ENCODE data around the gene SETDB1.
"Not testable (repeated sequence)": the region's sequence is repeated elsewhere in the genome, so short reads cannot be mapped to it uniquely, and the experiment has no call there.

Gene SETDB1

GRCh38 chr1:150926097-150926741 lies at the start of gene SETDB1:
Gene SETDB1 (plus strand): TSS chr1:150926363. CDS start chr1:150927715, 1,352 bp downstream.
- peak; percentile 86 for DNase-seq

- DNase-seq = not testable (repeated sequence)
Observed at GRCh38 chr1:150878931-150879330, 47.2 kb upstream of the SETDB1 start.

DNA sequence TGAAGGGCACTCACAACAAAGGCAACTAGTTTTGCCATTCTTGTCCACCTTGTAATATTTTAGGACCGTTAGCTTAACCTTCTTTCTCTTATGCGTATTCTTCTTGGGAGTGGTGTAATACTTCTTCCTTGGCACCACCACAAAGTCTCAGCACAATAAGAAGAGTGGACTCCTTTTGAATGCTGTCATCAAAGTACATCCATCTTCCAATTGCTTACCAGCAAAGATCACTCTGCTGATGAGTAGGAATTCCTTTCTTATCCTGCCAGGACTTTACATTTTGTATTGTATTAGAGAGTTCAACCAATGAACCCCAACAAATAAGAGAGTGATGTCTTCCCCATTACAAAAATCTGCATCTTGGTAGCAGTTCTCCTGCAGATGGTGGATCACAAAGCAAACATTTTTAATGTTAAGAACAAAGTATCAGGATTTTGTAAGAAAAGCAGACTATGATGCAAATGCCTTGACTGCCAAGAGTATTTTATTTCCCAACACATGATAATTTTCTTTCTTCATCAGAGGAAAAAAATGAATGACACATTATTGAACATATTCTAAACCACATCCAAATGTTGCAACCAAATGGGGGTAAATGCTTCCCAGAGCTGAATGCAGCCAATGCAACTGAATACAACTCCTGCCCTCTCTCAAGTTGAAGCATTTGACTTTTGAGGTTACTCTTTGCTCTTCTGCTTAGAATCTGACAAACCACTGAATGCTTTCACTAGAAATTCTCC lies 44.7 kb upstream of the SETDB1 start:
- DNase-seq = no peak

- DNase-seq = not testable (repeated sequence)
Observed at GRCh38 chr1:150883121-150883520, 43.0 kb upstream of the SETDB1 start.

- no peak for DNase-seq
Observed at GRCh38 chr1:150887018-150887417, 39.1 kb upstream of the SETDB1 start, which contains the start of gene CTXND2. Gene CTXND2 (plus strand): TSS chr1:150887136. CDS start chr1:150912315, 25,179 bp downstream.

GRCh38 chr1:150888727-150889126 lies 37.4 kb upstream of the SETDB1 start:
- DNase-seq = no peak

GRCh38 chr1:150890033-150890416 lies 36.1 kb upstream of the SETDB1 start:
- DNase-seq = no peak

DNA sequence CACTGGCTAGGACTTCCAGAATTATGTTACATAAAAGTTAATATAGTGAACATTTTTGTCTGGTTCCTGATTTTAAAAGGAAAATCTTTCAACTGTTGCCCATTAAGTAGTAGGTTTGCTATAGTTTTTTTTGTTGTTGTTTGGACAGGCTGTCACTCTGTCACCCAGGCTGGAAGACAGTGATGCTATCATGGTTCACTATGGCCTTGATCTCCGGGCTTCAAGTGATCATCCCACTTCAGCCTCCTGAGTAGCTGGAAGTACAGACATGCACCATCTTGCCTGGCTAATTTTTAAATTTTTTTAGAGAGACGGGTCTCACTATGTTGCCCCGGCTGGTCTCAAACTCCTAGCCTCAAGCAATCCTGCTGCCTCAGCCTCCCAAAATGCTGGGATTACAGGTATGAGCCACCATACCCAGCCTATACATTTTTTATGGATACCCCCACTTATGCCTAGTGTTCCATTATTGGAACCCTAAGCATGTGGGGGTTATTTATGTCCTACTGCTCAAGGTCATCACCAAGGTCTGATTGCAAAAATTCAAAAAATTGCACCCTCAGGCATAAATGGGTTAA lies 32.7 kb upstream of the SETDB1 start:
- DNase-seq = no peak

GRCh38 chr1:150895618-150896017 lies 30.5 kb upstream of the SETDB1 start:
- no peak for DNase-seq

- DNase-seq = not testable (repeated sequence)
Observed at GRCh38 chr1:150899795-150900194, 26.4 kb upstream of the SETDB1 start.

DNA sequence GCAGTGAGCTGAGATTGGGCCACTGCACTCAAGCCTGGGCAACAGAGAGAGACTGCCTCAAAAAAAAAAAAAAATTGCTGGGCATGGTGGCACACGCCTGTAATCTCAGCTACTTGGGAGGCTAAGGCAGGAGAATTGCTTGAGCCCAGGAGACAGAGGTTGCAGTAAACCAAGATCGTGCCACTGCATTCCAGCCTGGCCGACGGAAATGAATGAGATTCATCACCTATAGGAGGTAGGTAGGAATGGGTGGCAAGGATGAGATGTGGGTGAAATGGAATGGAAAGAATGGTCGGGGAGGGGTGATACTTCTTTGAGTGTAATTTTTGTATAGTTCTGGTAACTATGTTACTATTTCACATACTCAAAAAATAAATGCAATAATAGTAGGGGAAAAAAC lies 23.8 kb upstream of the SETDB1 start:
- DNase-seq = no peak

GRCh38 chr1:150902751-150903150 lies 23.4 kb upstream of the SETDB1 start:
- DNase-seq = no peak

DNA sequence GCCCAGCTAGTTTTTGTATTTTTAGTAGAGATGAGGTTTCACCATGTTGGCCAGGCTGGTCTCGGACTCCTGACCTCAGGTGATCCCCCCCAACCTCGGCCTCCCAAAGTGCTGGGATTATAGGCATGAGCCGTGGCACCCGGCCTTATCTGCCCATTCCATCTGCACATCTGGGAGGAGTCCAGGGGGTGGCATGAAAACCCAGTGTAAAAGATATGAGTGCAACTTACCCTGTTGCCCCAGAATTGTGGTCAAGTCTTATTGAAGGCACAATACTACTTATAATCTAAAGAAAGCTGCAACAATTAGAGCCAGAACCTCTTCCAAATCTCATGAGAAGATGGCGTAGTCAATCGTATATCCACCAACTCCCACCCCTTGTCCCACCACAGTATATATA lies 20.9 kb upstream of the SETDB1 start:
- DNase-seq = no peak

DNA sequence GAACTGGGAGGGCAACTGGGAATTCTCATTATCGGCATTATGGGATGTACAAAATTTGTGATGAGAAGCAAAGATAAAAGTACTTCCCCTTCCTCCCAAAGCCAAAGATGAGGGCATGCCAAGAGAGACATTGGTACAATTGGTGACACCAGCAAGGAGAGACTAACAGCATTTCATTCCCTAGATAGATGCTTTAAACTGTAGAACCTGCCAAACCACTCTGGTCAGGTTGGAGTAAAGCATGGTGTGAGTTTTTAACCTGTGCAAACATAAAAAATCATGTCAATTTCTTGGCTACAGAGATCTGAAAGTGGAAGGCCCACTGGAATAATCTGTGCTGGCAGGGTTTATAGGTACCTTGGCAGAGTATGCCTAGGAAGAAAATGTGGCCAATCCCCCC lies 19.8 kb upstream of the SETDB1 start:
- no peak for DNase-seq

GRCh38 chr1:150906813-150907212 lies 19.4 kb upstream of the SETDB1 start:
- DNase-seq = no peak

GRCh38 chr1:150909585-150910180 lies 16.5 kb upstream of the SETDB1 start:
- DNase-seq = no peak

- no peak for DNase-seq
Observed at GRCh38 chr1:150912623-150913022, 13.5 kb upstream of the SETDB1 start.

DNA sequence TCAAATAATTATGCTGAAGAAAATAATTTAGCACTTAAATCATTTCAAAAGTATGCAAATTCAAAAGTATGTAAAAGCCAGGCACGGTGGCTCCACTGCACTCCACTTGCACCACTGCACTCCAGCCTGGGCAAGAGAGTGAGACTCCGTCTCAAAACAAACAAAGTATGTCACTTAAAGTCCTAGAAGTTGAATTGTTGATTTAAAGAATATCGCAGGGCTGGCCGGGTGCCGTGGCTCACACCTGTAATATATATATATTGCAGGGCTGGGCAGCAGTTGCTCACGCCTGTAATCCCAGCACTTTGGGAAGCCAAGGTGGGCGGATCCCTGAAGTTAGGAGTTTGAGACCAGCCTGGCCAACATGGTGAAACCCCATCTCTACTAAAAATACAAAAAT lies 8.8 kb upstream of the SETDB1 start:
- no peak for DNase-seq

GRCh38 chr1:150922519-150922975 lies 3.6 kb upstream of the SETDB1 start:
- DNase-seq = peak; percentile 67

GRCh38 chr1:150925080-150925479 lies 1.1 kb upstream of the SETDB1 start:
- no peak for DNase-seq

DNA sequence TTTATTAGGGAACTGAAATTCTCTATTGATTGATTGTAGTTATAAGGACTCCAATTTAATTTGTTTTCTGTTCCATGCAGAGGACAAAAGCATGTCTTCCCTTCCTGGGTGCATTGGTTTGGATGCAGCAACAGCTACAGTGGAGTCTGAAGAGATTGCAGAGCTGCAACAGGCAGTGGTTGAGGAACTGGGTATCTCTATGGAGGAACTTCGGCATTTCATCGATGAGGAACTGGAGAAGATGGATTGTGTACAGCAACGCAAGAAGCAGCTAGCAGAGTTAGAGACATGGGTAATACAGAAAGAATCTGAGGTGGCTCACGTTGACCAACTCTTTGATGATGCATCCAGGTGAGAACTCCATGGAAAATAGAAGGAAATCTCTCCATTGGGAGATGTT lies 1.5 kb downstream of the SETDB1 start:
- DNase-seq = no peak

GRCh38 chr1:150928286-150928685 lies 2.1 kb downstream of the SETDB1 start:
- DNase-seq = no peak

DNA sequence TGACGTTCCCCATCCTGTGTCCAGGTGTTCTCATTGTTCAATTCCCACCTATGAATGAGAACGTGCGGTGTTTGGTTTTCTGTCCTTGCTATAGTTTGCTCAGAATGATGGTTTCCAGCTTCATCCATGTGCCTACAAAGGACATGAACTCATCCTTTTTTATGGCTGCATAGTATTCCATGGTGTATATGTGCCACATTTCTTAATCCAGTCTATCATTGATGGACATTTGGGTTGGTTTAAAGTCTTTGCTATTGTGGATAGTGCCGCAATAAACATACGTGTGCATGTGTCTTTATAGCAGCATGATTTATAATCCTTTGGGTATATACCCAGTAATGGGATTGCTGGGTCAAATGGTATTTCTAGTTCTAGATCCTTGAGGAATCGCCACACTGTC lies 2.6 kb downstream of the SETDB1 start:
- DNase-seq = not testable (repeated sequence)

GRCh38 chr1:150931773-150932172 lies 5.6 kb downstream of the SETDB1 start:
- DNase-seq = no peak

All from stimulated activated CD4-positive, alpha-beta T cell treated with anti-CD3 and anti-CD28 coated beads, Interleukin-12 subunit alpha, Interleukin-12 subunit beta, amount 100 ng/mL, for 4 hours (primary cell).